ENCODE data around the gene SLC9A9. TPM values are rescaled to one million over a fixed set of nuclear protein-coding genes. Genes with fewer than 3 reads are reported as not detected.

SLC9A9 gene
- total and polyA plus RNA-seq, 4 donors = 3.3 to 15.0 (median 6.1) TPM

DNA sequence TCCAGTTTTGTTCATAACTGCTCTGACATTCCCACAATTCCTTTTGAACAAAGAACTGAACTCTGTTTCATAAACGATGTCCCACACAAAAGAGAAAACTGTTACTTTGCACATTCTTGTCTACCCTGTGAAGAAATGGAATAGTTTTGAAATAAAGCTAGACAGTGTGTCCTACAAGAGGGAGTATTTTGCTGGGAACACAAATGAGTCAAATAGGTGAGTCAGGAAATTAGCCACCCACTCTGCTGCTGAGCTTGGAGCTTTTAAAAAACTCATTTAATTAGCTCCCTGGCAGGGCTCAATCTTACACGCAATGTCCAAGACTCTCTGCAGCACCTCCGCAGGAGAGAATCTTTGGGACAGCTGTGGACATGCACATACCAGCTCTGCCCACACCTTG is 193.4 kb downstream of the SLC9A9 start (continued):
- TF ChIP-seq REST (IDR thresholded peaks at IDR 0.05) = no peak
- TF ChIP-seq, protein P1, sequence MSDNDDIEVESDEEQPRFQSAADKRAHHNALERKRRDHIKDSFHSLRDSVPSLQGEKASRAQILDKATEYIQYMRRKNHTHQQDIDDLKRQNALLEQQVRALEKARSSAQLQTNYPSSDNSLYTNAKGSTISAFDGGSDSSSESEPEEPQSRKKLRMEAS (IDR thresholded peaks at IDR 0.05) = no peak
- no peak for TF ChIP-seq JUND (IDR thresholded peaks at IDR 0.05)

GRCh38 chr3:143653935-143654334 is 194.3 kb downstream of the SLC9A9 start:
- Histone ChIP-seq H3K9me3 (ENCODE audit: control insufficient read depth in 4 of 4, low read length in 3 of 4) (no peaks in the 10 kb centered on the region), H3K4me1 (ENCODE audit: control insufficient read depth in 4 of 4, insufficient read depth in 4 of 4, low read length in 3 of 4) (peaks cover 6 to 19% (median 15%) of the 10 kb centered on the region in 4 donors), H3K9ac (ENCODE audit: low read depth in 1 of 2, low read length in 2 of 2) (no peak overlapping the region), H3K4me3 (ENCODE audit: low read depth in 1 of 3, low read length in 3 of 3) (no peak overlapping the region), H3K27me3 (ENCODE audit: control insufficient read depth in 4 of 4, insufficient read depth in 4 of 4, low read length in 3 of 4) (no peaks in the 10 kb centered on the region), H3K36me3 (ENCODE audit: control insufficient read depth in 4 of 4, insufficient read depth in 3 of 4, low read depth in 1 of 4, low read length in 3 of 4) (no peaks in the 10 kb centered on the region), H3K27ac (ENCODE audit: low read depth in 1 of 2, low read length in 2 of 2) (peak overlapping the region; percentile 47 to 65)
- TF ChIP-seq SP1 (IDR thresholded peaks at IDR 0.05) (no peak), FOXA2 (IDR thresholded peaks at IDR 0.05) (no peak), ZBTB33 (IDR thresholded peaks at IDR 0.05) (no peak), REST (IDR thresholded peaks at IDR 0.05) (no peak)
- TF ChIP-seq, protein P1 (IDR thresholded peaks at IDR 0.05) = no peak
- no peak for DNase-seq (ENCODE audit: low spot score)
- 91% methylated on average over 2 of the region's 2 CpGs for WGBS

DNA sequence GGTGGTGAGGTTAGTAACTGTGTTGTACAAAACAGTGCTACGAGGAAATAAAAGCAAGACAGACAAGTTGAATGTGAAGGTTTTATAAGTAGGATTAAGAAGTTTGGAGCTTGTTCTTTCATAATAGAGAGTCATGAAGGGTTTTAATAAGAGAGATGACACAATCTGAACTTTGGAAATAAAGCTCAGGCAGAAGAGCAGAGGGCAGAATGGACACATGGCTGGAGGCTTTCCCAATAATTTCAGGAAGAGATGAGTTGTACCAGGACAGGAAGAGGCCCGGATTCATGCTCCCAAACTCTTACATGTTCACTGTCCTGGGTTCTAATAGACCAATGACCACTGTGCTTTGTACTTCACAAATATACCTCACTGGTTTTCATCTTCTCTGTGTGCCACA is 194.8 kb downstream of the SLC9A9 start:
- no peak overlapping the region for H3K9ac ChIP-seq (ENCODE audit: low read depth in 1 of 2, low read length in 2 of 2)
- peaks cover 6 to 19% (median 15%) of the 10 kb centered on the region in 4 donors for H3K4me1 ChIP-seq (ENCODE audit: control insufficient read depth in 4 of 4, insufficient read depth in 4 of 4, low read length in 3 of 4)
- DNase-seq (ENCODE audit: low spot score) = no peak
- no peaks in the 10 kb centered on the region for H3K27me3 ChIP-seq (ENCODE audit: control insufficient read depth in 4 of 4, insufficient read depth in 4 of 4, low read length in 3 of 4)
- H3K27ac ChIP-seq (ENCODE audit: low read depth in 1 of 2, low read length in 2 of 2) = peak overlapping the region; percentile 47 to 65
- no peaks in the 10 kb centered on the region for H3K9me3 ChIP-seq (ENCODE audit: control insufficient read depth in 4 of 4, low read length in 3 of 4)
- H3K36me3 ChIP-seq (ENCODE audit: control insufficient read depth in 4 of 4, insufficient read depth in 3 of 4, low read depth in 1 of 4, low read length in 3 of 4) = no peaks in the 10 kb centered on the region
- H3K4me3 ChIP-seq (ENCODE audit: low read depth in 1 of 3, low read length in 3 of 3) = no peak overlapping the region
- 48% methylated on average over 2 of the region's 2 CpGs for WGBS
- TF ChIP-seq SP1 (IDR thresholded peaks at IDR 0.05) = peak; percentile 69
- TF ChIP-seq, protein P2, sequence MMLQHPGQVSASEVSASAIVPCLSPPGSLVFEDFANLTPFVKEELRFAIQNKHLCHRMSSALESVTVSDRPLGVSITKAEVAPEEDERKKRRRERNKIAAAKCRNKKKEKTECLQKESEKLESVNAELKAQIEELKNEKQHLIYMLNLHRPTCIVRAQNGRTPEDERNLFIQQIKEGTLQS (IDR thresholded peaks at IDR 0.05) = peak; percentile 28
- no peak for TF ChIP-seq TAF1 (conservative IDR thresholded peaks at IDR 0.05)
- TF ChIP-seq FOXA1 (IDR thresholded peaks at IDR 0.05) = no peak
- TF ChIP-seq HNF4G (IDR thresholded peaks at IDR 0.05) = peak; percentile 67
- TF ChIP-seq, protein P3, sequence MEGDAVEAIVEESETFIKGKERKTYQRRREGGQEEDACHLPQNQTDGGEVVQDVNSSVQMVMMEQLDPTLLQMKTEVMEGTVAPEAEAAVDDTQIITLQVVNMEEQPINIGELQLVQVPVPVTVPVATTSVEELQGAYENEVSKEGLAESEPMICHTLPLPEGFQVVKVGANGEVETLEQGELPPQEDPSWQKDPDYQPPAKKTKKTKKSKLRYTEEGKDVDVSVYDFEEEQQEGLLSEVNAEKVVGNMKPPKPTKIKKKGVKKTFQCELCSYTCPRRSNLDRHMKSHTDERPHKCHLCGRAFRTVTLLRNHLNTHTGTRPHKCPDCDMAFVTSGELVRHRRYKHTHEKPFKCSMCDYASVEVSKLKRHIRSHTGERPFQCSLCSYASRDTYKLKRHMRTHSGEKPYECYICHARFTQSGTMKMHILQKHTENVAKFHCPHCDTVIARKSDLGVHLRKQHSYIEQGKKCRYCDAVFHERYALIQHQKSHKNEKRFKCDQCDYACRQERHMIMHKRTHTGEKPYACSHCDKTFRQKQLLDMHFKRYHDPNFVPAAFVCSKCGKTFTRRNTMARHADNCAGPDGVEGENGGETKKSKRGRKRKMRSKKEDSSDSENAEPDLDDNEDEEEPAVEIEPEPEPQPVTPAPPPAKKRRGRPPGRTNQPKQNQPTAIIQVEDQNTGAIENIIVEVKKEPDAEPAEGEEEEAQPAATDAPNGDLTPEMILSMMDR (IDR thresholded peaks at IDR 0.05; ENCODE audit: low read depth, low read length, missing input control) = no peak
- peak; percentile 72 for TF ChIP-seq YY1 (IDR thresholded peaks at IDR 0.05)
- TF ChIP-seq RAD21 (IDR thresholded peaks at IDR 0.05) = peak in 1 of 2 donors; percentile 6
- peak; percentile 23 for TF ChIP-seq FOXA2 (IDR thresholded peaks at IDR 0.05)
- peak in 1 of 2 donors; percentile 56 for TF ChIP-seq GABPA (IDR thresholded peaks at IDR 0.05 in 1 of 2, conservative IDR thresholded peaks at IDR 0.05 in 1 of 2)
- TF ChIP-seq ZBTB33 (IDR thresholded peaks at IDR 0.05) = peak; percentile 76
- TF ChIP-seq JUND (IDR thresholded peaks at IDR 0.05) = peak in 1 of 2 donors; percentile 68
